GM21515 (cell line): Measurements from ENCODE around the gene BPGM.

Experiments used
- ATAC-seq: cut with Tn5 transposase; IDR thresholded peaks from one replicate; pipeline ENCODE4 v1.9.1; 2021; ENCODE audit not compliant: unreplicated experiment

BPGM gene

GRCh38 chr7:134714470-134715205, 68.0 kb downstream of the BPGM start:
- no peak for ATAC-seq

- ATAC-seq, result no peak
Measured at GRCh38 chr7:134718211-134718875, 71.7 kb downstream of the BPGM start.

- no peak for ATAC-seq
Measured at GRCh38 chr7:134720091-134720935, 73.7 kb downstream of the BPGM start.

- no peak for ATAC-seq
Measured at GRCh38 chr7:134721171-134721570, 74.5 kb downstream of the BPGM start.

- no peak for ATAC-seq
Measured at GRCh38 chr7:134722786-134723322, 76.2 kb downstream of the BPGM start.

- ATAC-seq, result no peak
Measured at GRCh38 chr7:134723892-134724291, 77.2 kb downstream of the BPGM start.

GRCh38 chr7:134724606-134725005, 78.0 kb downstream of the BPGM start:
- ATAC-seq, result no peak

- no peak for ATAC-seq
Measured at GRCh38 chr7:134726581-134726980, 79.9 kb downstream of the BPGM start.

GRCh38 chr7:134727711-134728110, 81.1 kb downstream of the BPGM start:
- no peak for ATAC-seq
